ENCODE data around the gene EMX2.

Gene EMX2

GRCh38 chr10:117545141-117546019, 2.8 kb downstream of the EMX2 start:
- DNase-seq, result no peak

GRCh38 chr10:117546020-117546580, 3.6 kb downstream of the EMX2 start:
- no peak for DNase-seq

GRCh38 chr10:117546581-117547015, 4.1 kb downstream of the EMX2 start:
- no peak for DNase-seq

- no peak for DNase-seq
Measured at GRCh38 chr10:117547016-117547715, 4.6 kb downstream of the EMX2 start.

GRCh38 chr10:117547716-117548668, 5.4 kb downstream of the EMX2 start:
- DNase-seq, result no peak

GRCh38 chr10:117549100-117549585, 6.6 kb downstream of the EMX2 start:
- DNase-seq, result no peak

- no peak for DNase-seq
Measured at GRCh38 chr10:117550076-117550475, 7.5 kb downstream of the EMX2 start.

GRCh38 chr10:117550599-117551329, 8.2 kb downstream of the EMX2 start:
- no peak for DNase-seq

- no peak for DNase-seq
Measured at GRCh38 chr10:117551330-117552155, 9.0 kb downstream of the EMX2 start.

- no peak for DNase-seq
Measured at GRCh38 chr10:117552156-117552631, 9.6 kb downstream of the EMX2 start.

GRCh38 chr10:117552701-117553141, 10.2 kb downstream of the EMX2 start:
- no peak for DNase-seq

- no peak for DNase-seq
Measured at GRCh38 chr10:117553142-117553814, 10.7 kb downstream of the EMX2 start.

GRCh38 chr10:117553815-117554172, 11.2 kb downstream of the EMX2 start:
- DNase-seq, result no peak

GRCh38 chr10:117554241-117554814, 11.8 kb downstream of the EMX2 start:
- DNase-seq, result no peak

GRCh38 chr10:117555017-117555416, 12.5 kb downstream of the EMX2 start:
- DNase-seq, result no peak

GRCh38 chr10:117555863-117556262, 13.3 kb downstream of the EMX2 start:
- DNase-seq, result no peak

GRCh38 chr10:117556356-117556755, 13.8 kb downstream of the EMX2 start:
- no peak for DNase-seq

GRCh38 chr10:117559712-117560111, 17.2 kb downstream of the EMX2 start:
- no peak for DNase-seq

- no peak for DNase-seq
Measured at GRCh38 chr10:117560942-117561341, 18.4 kb downstream of the EMX2 start.

GRCh38 chr10:117562220-117562619, 19.7 kb downstream of the EMX2 start:
- no peak for DNase-seq

All from activated naive CD4-positive, alpha-beta T cell (primary cell).